T1000 (cell line): Measurements from ENCODE around the gene SPOCK3.
"Not testable (repeated sequence)": the region's sequence is repeated elsewhere in the genome, so short reads cannot be mapped to it uniquely, and the experiment has no call there.

Experiments used
- DNase-seq: peaks from one replicate; lab custom pipeline; 2025; ENCODE audit warnings: mixed read lengths; lab: John Stamatoyannopoulos, UW

The SPOCK3 gene

GRCh38 chr4:166957451-166957850 lies 276.8 kb downstream of the SPOCK3 start:
- no peak for DNase-seq

GRCh38 chr4:166956484-166956883 lies 277.8 kb downstream of the SPOCK3 start:
- no peak for DNase-seq

- DNase-seq, result peak; percentile 49
These were observed 292.7 kb downstream of the SPOCK3 start for GRCh38 chr4:166941629-166942028.

GRCh38 chr4:166930464-166930863 lies 303.8 kb downstream of the SPOCK3 start:
- DNase-seq, result no peak

- no peak for DNase-seq
These were observed 309.9 kb downstream of the SPOCK3 start for GRCh38 chr4:166924424-166924823.

GRCh38 chr4:166913926-166914325 lies 320.4 kb downstream of the SPOCK3 start:
- DNase-seq, result no peak

- no peak for DNase-seq
These were observed 330.9 kb downstream of the SPOCK3 start for GRCh38 chr4:166903408-166903807.

GRCh38 chr4:166902941-166903340 lies 331.4 kb downstream of the SPOCK3 start:
- no peak for DNase-seq

GRCh38 chr4:166896254-166896653 lies 338.0 kb downstream of the SPOCK3 start:
- DNase-seq, result no peak

GRCh38 chr4:166895771-166896170 lies 338.5 kb downstream of the SPOCK3 start:
- no peak for DNase-seq

- DNase-seq, result no peak
These were observed 346.8 kb downstream of the SPOCK3 start for GRCh38 chr4:166887457-166887856.

GRCh38 chr4:166886718-166887117 lies 347.6 kb downstream of the SPOCK3 start:
- no peak for DNase-seq

- DNase-seq, result no peak
These were observed 352.1 kb downstream of the SPOCK3 start for GRCh38 chr4:166882221-166882620.

- no peak for DNase-seq
These were observed 358.5 kb downstream of the SPOCK3 start for GRCh38 chr4:166875821-166876220.

GRCh38 chr4:166862032-166862431 lies 372.3 kb downstream of the SPOCK3 start:
- no peak for DNase-seq

GRCh38 chr4:166850398-166850797 lies 383.9 kb downstream of the SPOCK3 start:
- DNase-seq, result not testable (repeated sequence)

- no peak for DNase-seq
These were observed 387.4 kb downstream of the SPOCK3 start for GRCh38 chr4:166846939-166847338.

- no peak for DNase-seq
These were observed 391.5 kb downstream of the SPOCK3 start for GRCh38 chr4:166842795-166843261.

- DNase-seq, result no peak
These were observed 394.6 kb downstream of the SPOCK3 start for GRCh38 chr4:166839615-166840251.

- no peak for DNase-seq
These were observed 395.2 kb downstream of the SPOCK3 start for GRCh38 chr4:166838975-166839614.

- no peak for DNase-seq
These were observed 397.4 kb downstream of the SPOCK3 start for GRCh38 chr4:166836865-166837264.

- no peak for DNase-seq
These were observed 406.7 kb downstream of the SPOCK3 start for GRCh38 chr4:166827629-166828028.

GRCh38 chr4:166827167-166827566 lies 407.1 kb downstream of the SPOCK3 start:
- DNase-seq, result no peak

GRCh38 chr4:166823848-166824247 lies 410.4 kb downstream of the SPOCK3 start:
- DNase-seq, result no peak
